Tibial nerve (tissue), 4 donors: ENCODE results near the gene CFHR1. TPM values are rescaled to one million over a fixed set of nuclear protein-coding genes. Genes with fewer than 3 reads are reported as not detected.
"Not testable (repeated sequence)": the region's sequence is repeated elsewhere in the genome, so short reads cannot be mapped to it uniquely, and the experiment has no call there.

Source experiments
- DNase-seq, 2 donors: peaks; one replicate each; pipeline ENCODE4 v3.0.0-alpha.2; 2019; ENCODE audit warnings: low spot score in 2 of 2
- H3K27ac ChIP-seq, 4 donors: fragments of 200-600 bp; sonication (generic) in 3 of 4; one replicate each; pipeline ENCODE4 v1.5.1; 2017 to 2019; ENCODE audit warnings: mild to moderate bottlenecking in 1 of 4
- H3K27me3 ChIP-seq, 2 donors: fragments of 200-600 bp; sonication (generic) in 1 of 2; one replicate each; pipeline versions ENCODE4 v1.5.1 to v1.6.0; 2017 to 2019
- H3K36me3 ChIP-seq, 3 donors: fragments of 200-600 bp; sonication (generic); one replicate each; pipeline ENCODE4 v1.5.1; 2018 to 2019
- H3K4me1 ChIP-seq, 4 donors: fragments of 200-600 bp; sonication (generic) in 3 of 4; one replicate each; pipeline ENCODE4 v1.5.1; 2017 to 2019
- H3K4me3 ChIP-seq, 4 donors: fragments of 200-600 bp; sonication (generic) in 3 of 4; one replicate each; pipeline ENCODE4 v1.5.1; 2017 to 2019; ENCODE audit warnings: mild to moderate bottlenecking in 1 of 4, moderate library complexity in 1 of 4
- H3K9me3 ChIP-seq, 4 donors: fragments of 200-600 bp; sonication (generic) in 3 of 4; one replicate each; pipeline ENCODE4 v1.5.1; 2017 to 2019
- CTCF ChIP-seq, 5 experiments: fragments of 200-600 bp in 3 of 5; fragments of 450-650 bp in 2 of 5; sonication (generic) in 3 of 5; IDR thresholded peaks; one replicate each; pipeline ENCODE4 v1.5.1; 2016 to 2019; ENCODE audit warnings: antibody characterized with exemption in 5 of 5, mild to moderate bottlenecking in 3 of 5, moderate library complexity in 2 of 5
- EP300 ChIP-seq, 2 donors: sonication (generic); formaldehyde crosslinking; IDR thresholded peaks; one replicate each; pipeline ENCODE4 v1.6.1; 2017; ENCODE audit warnings: antibody characterized with exemption in 2 of 2, mild to moderate bottlenecking in 1 of 2
- POLR2A ChIP-seq, 2 donors: fragments of 450-650 bp; IDR thresholded peaks; one replicate each; pipeline ENCODE4 v1.6.1; 2017; ENCODE audit warnings: antibody characterized with exemption in 2 of 2, mild to moderate bottlenecking in 2 of 2, moderate library complexity in 2 of 2
- WGBS, 2 donors: methylation state at CpG; one replicate each; pipeline ENCODE4 v1.1.5; 2018; 5-methylcytosine and 5-hydroxymethylcytosine counted together
- total RNA-seq, 4 donors: library from RNA; depleted of rRNA; stranded (reverse); fragments of >200 nt; gene quantifications; one replicate each; pipeline ENCODE4 v1.1.0, GENCODE V29; 2016

CFHR1 gene
- 1 to 10 TPM in 1 of 4 donors, not detected in 3; 5.7 TPM for total RNA-seq

- WGBS, 2 donors, result no CpG with 5 or more reads among the region's 1 CpG
- DNase-seq, H3K4me3 ChIP-seq, H3K27ac ChIP-seq, H3K27me3 ChIP-seq, H3K36me3 ChIP-seq, H3K4me1 ChIP-seq, H3K9me3 ChIP-seq: not testable (repeated sequence)
These were observed at the start of gene CFHR1 for GRCh38 chr1:196819531-196819930. Gene CFHR1, plus strand, starts transcription at chr1:196819731. Its CDS starts 114 bp downstream, at chr1:196819845.

GRCh38 chr1:196769823-196770222, 49.7 kb upstream of the CFHR1 start:
- not testable (repeated sequence) for H3K36me3 ChIP-seq, H3K9me3 ChIP-seq, H3K4me1 ChIP-seq, DNase-seq, H3K4me3 ChIP-seq, H3K27ac ChIP-seq, H3K27me3 ChIP-seq
- WGBS, 2 donors, result 90 to 93% methylated on average over 4 of the region's 4 CpGs

GRCh38 chr1:196773713-196774112, 45.8 kb upstream of the CFHR1 start:
- no peaks in the 10 kb centered on the region for H3K27me3 ChIP-seq
- H3K27ac ChIP-seq, result no peak overlapping the region
- TF ChIP-seq EP300 (IDR thresholded peaks at IDR 0.05) (no peak), POLR2A (IDR thresholded peaks at IDR 0.05) (no peak), CTCF (IDR thresholded peaks at IDR 0.05) (no peak)
- no peaks in the 10 kb centered on the region for H3K36me3 ChIP-seq
- no peak for DNase-seq
- H3K4me1 ChIP-seq, result no peaks in the 10 kb centered on the region
- H3K4me3 ChIP-seq, result no peak overlapping the region
- WGBS, 2 donors, result 90 to 94% methylated on average over 1 of the region's 1 CpG
- no peaks in the 10 kb centered on the region for H3K9me3 ChIP-seq

GRCh38 chr1:196774175-196774574, 45.4 kb upstream of the CFHR1 start:
- no peaks in the 10 kb centered on the region for H3K9me3 ChIP-seq
- H3K27ac ChIP-seq, result no peak overlapping the region
- no peaks in the 10 kb centered on the region for H3K36me3 ChIP-seq
- WGBS, 2 donors, result 29 to 32% methylated on average over 2 of the region's 2 CpGs
- no peaks in the 10 kb centered on the region for H3K27me3 ChIP-seq
- TF ChIP-seq CTCF (IDR thresholded peaks at IDR 0.05) (no peak), POLR2A (IDR thresholded peaks at IDR 0.05) (no peak), EP300 (IDR thresholded peaks at IDR 0.05) (no peak)
- DNase-seq, result no peak
- no peak overlapping the region for H3K4me3 ChIP-seq
- H3K4me1 ChIP-seq, result no peaks in the 10 kb centered on the region

GRCh38 chr1:196774603-196775002, 44.9 kb upstream of the CFHR1 start, which contains the start of gene CFHR3:
Gene CFHR3, plus strand, starts transcription at chr1:196774840. Its CDS starts 47 bp downstream, at chr1:196774887.
- H3K27me3 ChIP-seq, result no peaks in the 10 kb centered on the region
- no peak for TF ChIP-seq POLR2A (IDR thresholded peaks at IDR 0.05)
- TF ChIP-seq EP300 (IDR thresholded peaks at IDR 0.05), result no peak
- no peak for TF ChIP-seq CTCF (IDR thresholded peaks at IDR 0.05)
- no peaks in the 10 kb centered on the region for H3K4me1 ChIP-seq
- DNase-seq, result no peak
- H3K27ac ChIP-seq, result no peak within 1 kb of the TSS
- no peaks in the 10 kb centered on the region for H3K9me3 ChIP-seq
- H3K36me3 ChIP-seq, result no peaks in the 10 kb centered on the region
- H3K4me3 ChIP-seq, result no peak within 1 kb of the TSS

- Histone ChIP-seq H3K27me3 (no peaks in the 10 kb centered on the region), H3K36me3 (no peaks in the 10 kb centered on the region), H3K4me1 (no peaks in the 10 kb centered on the region), H3K27ac (no peak overlapping the region), H3K9me3 (no peaks in the 10 kb centered on the region), H3K4me3 (no peak overlapping the region)
- TF ChIP-seq CTCF (IDR thresholded peaks at IDR 0.05), result no peak
- TF ChIP-seq POLR2A (IDR thresholded peaks at IDR 0.05), result no peak
- TF ChIP-seq EP300 (IDR thresholded peaks at IDR 0.05), result no peak
- DNase-seq, result no peak
- WGBS, 2 donors, result 94 to 95% methylated on average over 13 of the region's 13 CpGs
These were observed 41.9 kb upstream of the CFHR1 start for GRCh38 chr1:196777603-196778002.
